ENCODE measurements around the gene ANGPT4. TPM values are rescaled to one million over a fixed set of nuclear protein-coding genes. Genes with fewer than 3 reads are reported as not detected.

The ANGPT4 gene
- polyA plus RNA-seq, 4 donors = 0.01 to 0.70 TPM; not detected in 2

DNA sequence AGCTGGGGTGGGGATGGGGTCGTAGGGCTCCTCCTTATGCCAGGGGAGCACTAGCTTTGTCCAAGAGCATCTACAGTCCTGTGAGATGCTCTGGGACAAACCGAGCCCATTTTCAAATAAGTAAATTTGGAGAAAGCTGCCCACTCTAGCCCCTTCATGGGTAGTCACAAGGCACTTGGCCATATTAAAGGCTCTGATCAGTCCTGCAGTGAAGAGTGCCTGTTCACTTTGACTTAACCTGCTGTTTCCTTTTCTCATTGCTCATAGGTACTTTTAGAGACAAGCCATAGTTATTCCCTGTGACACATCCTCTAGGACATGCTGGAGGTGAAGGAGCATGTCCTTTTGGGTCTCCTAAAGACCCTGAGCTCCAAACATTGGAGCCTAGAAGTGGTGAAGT is 44.2 kb downstream of the ANGPT4 start:
- no peak overlapping the region for H3K27ac ChIP-seq (ENCODE audit: low read depth in 1 of 3, low read length in 2 of 3)
- 51 to 68% (median 64%) methylated on average over 2 of the region's 2 CpGs for WGBS, 3 donors
- no peaks in the 10 kb centered on the region for H3K27me3 ChIP-seq (ENCODE audit: control insufficient read depth in 3 of 3, insufficient read depth in 3 of 3, low read length in 3 of 3)
- no peaks in the 10 kb centered on the region for H3K36me3 ChIP-seq (ENCODE audit: control insufficient read depth in 3 of 3, insufficient read depth in 2 of 3, low read depth in 1 of 3, low read length in 3 of 3)
- no peak overlapping the region for H3K4me3 ChIP-seq (ENCODE audit: low read depth in 1 of 3, low read length in 3 of 3)
- no peak for FAIRE-seq
- H3K4me1 ChIP-seq (ENCODE audit: control insufficient read depth in 3 of 3, insufficient read depth in 2 of 3, low read depth in 1 of 3, low read length in 2 of 3) = no peaks in the 10 kb centered on the region
- H3K9me3 ChIP-seq (ENCODE audit: control insufficient read depth in 2 of 2, insufficient read depth in 1 of 2, low read depth in 1 of 2, low read length in 1 of 2) = no peaks in the 10 kb centered on the region
- DNase-seq = no peak

DNA sequence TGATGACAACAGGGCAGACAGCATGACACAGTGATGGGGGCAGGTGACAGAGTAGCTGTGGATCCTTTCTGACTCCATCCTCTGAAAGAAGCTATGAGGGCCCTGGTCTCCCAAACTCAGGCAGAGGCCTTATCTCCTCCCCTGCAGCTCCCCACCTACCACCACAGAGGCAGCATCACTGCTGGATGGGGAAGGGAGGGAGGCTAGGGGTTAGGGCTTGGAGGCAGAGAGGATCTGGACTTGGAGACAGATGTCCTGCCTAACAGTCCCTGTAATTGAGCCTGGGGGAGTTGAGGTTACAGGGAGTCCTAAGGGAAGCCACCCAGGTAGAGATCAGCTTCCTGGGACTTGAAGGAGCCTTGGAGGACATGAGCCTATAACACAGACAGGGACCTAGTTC is 44.7 kb downstream of the ANGPT4 start:
- H3K4me3 ChIP-seq (ENCODE audit: low read depth in 1 of 3, low read length in 3 of 3) = no peak overlapping the region
- DNase-seq (no peak), FAIRE-seq (no peak)
- no peaks in the 10 kb centered on the region for H3K4me1 ChIP-seq (ENCODE audit: control insufficient read depth in 3 of 3, insufficient read depth in 2 of 3, low read depth in 1 of 3, low read length in 2 of 3)
- H3K27me3 ChIP-seq (ENCODE audit: control insufficient read depth in 3 of 3, insufficient read depth in 3 of 3, low read length in 3 of 3) = no peaks in the 10 kb centered on the region
- H3K36me3 ChIP-seq (ENCODE audit: control insufficient read depth in 3 of 3, insufficient read depth in 2 of 3, low read depth in 1 of 3, low read length in 3 of 3) = no peaks in the 10 kb centered on the region
- H3K9me3 ChIP-seq (ENCODE audit: control insufficient read depth in 2 of 2, insufficient read depth in 1 of 2, low read depth in 1 of 2, low read length in 1 of 2) = no peaks in the 10 kb centered on the region
- no peak overlapping the region for H3K27ac ChIP-seq (ENCODE audit: low read depth in 1 of 3, low read length in 2 of 3)

DNA sequence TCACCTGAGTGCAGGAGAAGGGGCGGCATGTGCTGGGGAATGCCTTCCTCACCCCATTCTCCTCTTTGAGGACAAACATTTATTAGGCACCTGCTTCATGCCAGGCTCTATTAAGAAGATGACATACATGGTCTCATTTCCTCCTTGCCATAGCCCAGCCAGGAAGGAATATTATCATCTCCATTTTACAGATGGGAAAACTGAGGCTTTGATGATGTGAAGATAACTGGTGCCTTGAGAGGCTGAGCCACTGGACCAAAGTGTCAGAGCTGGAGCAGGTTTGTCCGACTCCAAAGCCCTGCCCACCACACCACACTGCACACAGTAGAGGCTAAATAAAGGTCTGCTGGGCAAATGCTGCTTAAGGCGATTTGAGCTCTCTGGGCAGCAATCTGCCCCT is 45.4 kb downstream of the ANGPT4 start:
- Histone ChIP-seq H3K27ac (ENCODE audit: low read depth in 1 of 3, low read length in 2 of 3) (no peak overlapping the region), H3K4me3 (ENCODE audit: low read depth in 1 of 3, low read length in 3 of 3) (no peak overlapping the region), H3K36me3 (ENCODE audit: control insufficient read depth in 3 of 3, insufficient read depth in 2 of 3, low read depth in 1 of 3, low read length in 3 of 3) (no peaks in the 10 kb centered on the region), H3K4me1 (ENCODE audit: control insufficient read depth in 3 of 3, insufficient read depth in 2 of 3, low read depth in 1 of 3, low read length in 2 of 3) (no peaks in the 10 kb centered on the region), H3K27me3 (ENCODE audit: control insufficient read depth in 3 of 3, insufficient read depth in 3 of 3, low read length in 3 of 3) (no peaks in the 10 kb centered on the region), H3K9me3 (ENCODE audit: control insufficient read depth in 2 of 2, insufficient read depth in 1 of 2, low read depth in 1 of 2, low read length in 1 of 2) (no peaks in the 10 kb centered on the region)
- WGBS, 3 donors = 72 to 86% (median 78%) methylated on average over 3 of the region's 3 CpGs
- FAIRE-seq (no peak), DNase-seq (no peak)

DNA sequence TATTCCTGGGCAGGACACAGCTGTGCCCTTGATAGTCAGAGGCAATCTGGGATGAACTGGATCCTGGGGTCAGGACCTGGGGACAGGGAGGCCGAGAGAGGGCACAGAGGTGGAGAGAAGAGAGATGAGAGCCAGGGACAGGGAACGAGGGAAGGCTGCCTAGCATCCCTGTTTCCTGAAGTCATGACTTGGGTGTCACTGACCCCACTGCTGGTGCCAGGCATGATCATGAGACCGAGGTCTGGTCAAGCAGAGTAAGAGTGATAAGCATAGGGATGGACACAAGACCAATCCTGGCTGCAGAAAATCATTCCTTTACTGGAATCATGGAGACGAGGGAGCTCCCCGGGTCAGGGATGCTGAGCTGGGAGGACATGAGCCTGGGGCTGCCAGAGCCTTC is 46.5 kb downstream of the ANGPT4 start:
- Histone ChIP-seq H3K36me3 (ENCODE audit: control insufficient read depth in 3 of 3, insufficient read depth in 2 of 3, low read depth in 1 of 3, low read length in 3 of 3) (no peaks in the 10 kb centered on the region), H3K9me3 (ENCODE audit: control insufficient read depth in 2 of 2, insufficient read depth in 1 of 2, low read depth in 1 of 2, low read length in 1 of 2) (no peaks in the 10 kb centered on the region), H3K4me3 (ENCODE audit: low read depth in 1 of 3, low read length in 3 of 3) (no peak overlapping the region), H3K27me3 (ENCODE audit: control insufficient read depth in 3 of 3, insufficient read depth in 3 of 3, low read length in 3 of 3) (no peaks in the 10 kb centered on the region), H3K27ac (ENCODE audit: low read depth in 1 of 3, low read length in 2 of 3) (no peak overlapping the region), H3K4me1 (ENCODE audit: control insufficient read depth in 3 of 3, insufficient read depth in 2 of 3, low read depth in 1 of 3, low read length in 2 of 3) (no peaks in the 10 kb centered on the region)
- FAIRE-seq (no peak), DNase-seq (no peak)
- 60 to 73% (median 62%) methylated on average over 5 of the region's 5 CpGs for WGBS, 3 donors

DNA sequence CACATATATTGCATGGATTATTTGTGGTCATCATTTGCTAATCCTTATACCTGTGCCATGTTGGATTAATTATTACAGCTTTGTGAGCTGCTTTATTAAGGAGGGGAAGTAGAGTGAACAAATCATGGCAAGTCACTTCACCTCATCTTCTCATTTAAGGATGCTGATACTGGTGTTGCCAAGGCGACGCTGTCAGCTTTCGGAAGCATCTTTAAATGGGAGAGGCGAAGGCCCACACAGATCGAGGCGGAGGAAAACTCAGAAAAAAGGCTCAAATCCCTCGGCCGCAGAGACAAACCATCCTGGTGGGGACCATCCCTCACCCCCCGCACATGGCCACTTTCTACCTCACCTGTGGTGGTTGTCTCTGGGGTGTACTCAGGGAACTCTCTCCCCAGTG is 47.9 kb downstream of the ANGPT4 start:
- H3K9me3 ChIP-seq (ENCODE audit: control insufficient read depth in 2 of 2, insufficient read depth in 1 of 2, low read depth in 1 of 2, low read length in 1 of 2) = no peaks in the 10 kb centered on the region
- H3K4me1 ChIP-seq (ENCODE audit: control insufficient read depth in 3 of 3, insufficient read depth in 2 of 3, low read depth in 1 of 3, low read length in 2 of 3) = no peaks in the 10 kb centered on the region
- H3K36me3 ChIP-seq (ENCODE audit: control insufficient read depth in 3 of 3, insufficient read depth in 2 of 3, low read depth in 1 of 3, low read length in 3 of 3) = no peaks in the 10 kb centered on the region
- 89 to 95% (median 92%) methylated on average over 9 of the region's 9 CpGs for WGBS, 3 donors
- H3K27me3 ChIP-seq (ENCODE audit: control insufficient read depth in 3 of 3, insufficient read depth in 3 of 3, low read length in 3 of 3) = no peaks in the 10 kb centered on the region
- H3K27ac ChIP-seq (ENCODE audit: low read depth in 1 of 3, low read length in 2 of 3) = no peak overlapping the region
- DNase-seq (no peak), FAIRE-seq (no peak)
- H3K4me3 ChIP-seq (ENCODE audit: low read depth in 1 of 3, low read length in 3 of 3) = no peak overlapping the region

DNA sequence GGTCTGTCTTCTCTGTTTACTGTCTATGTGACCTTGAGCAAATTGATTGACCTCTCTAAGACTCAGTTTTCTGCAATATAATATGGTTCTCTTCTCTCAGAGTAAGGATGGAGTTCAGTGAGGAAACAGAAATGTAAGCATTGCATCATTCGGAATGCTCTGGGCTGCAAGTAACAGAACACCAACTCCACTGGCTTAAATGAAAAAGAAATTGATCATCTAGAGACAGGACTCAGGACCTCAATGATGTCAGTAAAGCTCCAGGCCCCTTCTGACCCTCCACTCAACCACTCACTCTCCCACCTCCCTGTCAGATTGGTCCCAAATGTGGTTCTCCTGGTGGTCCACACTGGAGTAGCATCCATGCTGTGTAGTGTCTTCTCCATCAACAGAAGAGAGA is 50.7 kb downstream of the ANGPT4 start:
- H3K4me1 ChIP-seq (ENCODE audit: control insufficient read depth in 3 of 3, insufficient read depth in 2 of 3, low read depth in 1 of 3, low read length in 2 of 3) = no peaks in the 10 kb centered on the region
- WGBS, 3 donors = 94 to 100% (median 96%) methylated on average over 1 of the region's 1 CpG
- H3K36me3 ChIP-seq (ENCODE audit: control insufficient read depth in 3 of 3, insufficient read depth in 2 of 3, low read depth in 1 of 3, low read length in 3 of 3) = no peaks in the 10 kb centered on the region
- FAIRE-seq (no peak), DNase-seq (no peak)
- H3K27me3 ChIP-seq (ENCODE audit: control insufficient read depth in 3 of 3, insufficient read depth in 3 of 3, low read length in 3 of 3) = no peaks in the 10 kb centered on the region
- no peak overlapping the region for H3K27ac ChIP-seq (ENCODE audit: low read depth in 1 of 3, low read length in 2 of 3)
- no peaks in the 10 kb centered on the region for H3K9me3 ChIP-seq (ENCODE audit: control insufficient read depth in 2 of 2, insufficient read depth in 1 of 2, low read depth in 1 of 2, low read length in 1 of 2)
- no peak overlapping the region for H3K4me3 ChIP-seq (ENCODE audit: low read depth in 1 of 3, low read length in 3 of 3)

DNA sequence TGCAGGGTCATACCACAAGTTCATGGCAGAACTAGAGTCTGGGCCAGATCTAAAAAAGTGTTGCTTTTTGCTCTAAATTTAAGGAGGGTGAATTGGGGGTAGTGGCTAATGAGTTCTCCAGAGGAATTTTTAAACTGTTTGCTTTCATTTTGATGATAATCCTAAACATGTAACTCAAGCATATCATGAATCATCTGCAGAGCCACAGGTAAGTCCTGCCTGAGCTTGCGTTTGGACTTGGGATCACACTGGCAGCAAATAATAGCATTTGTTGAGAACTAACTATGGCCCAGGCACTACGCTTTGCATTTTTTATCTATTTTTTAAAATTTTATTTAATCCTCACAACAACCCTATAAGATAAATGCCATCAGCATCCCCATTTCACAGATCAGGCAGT is 55.2 kb downstream of the ANGPT4 start:
- Histone ChIP-seq H3K9me3 (ENCODE audit: control insufficient read depth in 2 of 2, insufficient read depth in 1 of 2, low read depth in 1 of 2, low read length in 1 of 2) (no peaks in the 10 kb centered on the region), H3K4me3 (ENCODE audit: low read depth in 1 of 3, low read length in 3 of 3) (no peak overlapping the region), H3K36me3 (ENCODE audit: control insufficient read depth in 3 of 3, insufficient read depth in 2 of 3, low read depth in 1 of 3, low read length in 3 of 3) (peaks cover 0 to 2% (median 0%) of the 10 kb centered on the region in 3 donors), H3K27ac (ENCODE audit: low read depth in 1 of 3, low read length in 2 of 3) (no peak overlapping the region), H3K27me3 (ENCODE audit: control insufficient read depth in 3 of 3, insufficient read depth in 3 of 3, low read length in 3 of 3) (no peaks in the 10 kb centered on the region), H3K4me1 (ENCODE audit: control insufficient read depth in 3 of 3, insufficient read depth in 2 of 3, low read depth in 1 of 3, low read length in 2 of 3) (no peaks in the 10 kb centered on the region)
- FAIRE-seq (no peak), DNase-seq (no peak)
- WGBS, 3 donors = 94 to 100% (median 97%) methylated on average over 2 of the region's 2 CpGs

DNA sequence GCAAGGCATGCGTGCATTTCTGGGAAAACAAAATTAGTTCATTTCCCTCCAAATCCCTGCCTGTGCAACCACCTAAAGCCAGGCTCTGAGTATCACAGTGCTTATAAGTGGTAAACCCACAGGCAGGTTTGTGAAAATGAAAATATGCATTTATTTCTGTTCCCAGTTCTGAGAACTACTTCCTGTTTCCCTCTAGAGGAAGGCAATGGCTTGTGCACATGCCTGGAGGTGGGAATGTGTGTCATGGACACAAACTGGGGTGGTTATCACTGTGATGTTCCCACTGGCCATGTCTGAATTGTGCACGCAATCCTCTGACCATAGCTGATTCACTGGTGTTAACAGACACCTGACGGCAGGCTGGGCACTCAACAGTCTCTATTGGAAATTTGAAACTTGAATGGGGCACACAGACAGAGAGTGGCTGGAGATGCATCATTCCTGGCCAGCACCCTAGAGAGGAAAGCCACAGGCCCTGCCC is 56.3 kb downstream of the ANGPT4 start:
- H3K27me3 ChIP-seq (ENCODE audit: control insufficient read depth in 3 of 3, insufficient read depth in 3 of 3, low read length in 3 of 3) = no peaks in the 10 kb centered on the region
- H3K9me3 ChIP-seq (ENCODE audit: control insufficient read depth in 2 of 2, insufficient read depth in 1 of 2, low read depth in 1 of 2, low read length in 1 of 2) = no peaks in the 10 kb centered on the region
- H3K27ac ChIP-seq (ENCODE audit: low read depth in 1 of 3, low read length in 2 of 3) = no peak overlapping the region
- no peaks in the 10 kb centered on the region for H3K4me1 ChIP-seq (ENCODE audit: control insufficient read depth in 3 of 3, insufficient read depth in 2 of 3, low read depth in 1 of 3, low read length in 2 of 3)
- H3K36me3 ChIP-seq (ENCODE audit: control insufficient read depth in 3 of 3, insufficient read depth in 2 of 3, low read depth in 1 of 3, low read length in 3 of 3) = peaks cover 0 to 2% (median 0%) of the 10 kb centered on the region in 3 donors
- FAIRE-seq = no peak
- no peak overlapping the region for H3K4me3 ChIP-seq (ENCODE audit: low read depth in 1 of 3, low read length in 3 of 3)
- 57 to 60% (median 57%) methylated on average over 3 of the region's 3 CpGs for WGBS, 3 donors
- DNase-seq = no peak

DNA sequence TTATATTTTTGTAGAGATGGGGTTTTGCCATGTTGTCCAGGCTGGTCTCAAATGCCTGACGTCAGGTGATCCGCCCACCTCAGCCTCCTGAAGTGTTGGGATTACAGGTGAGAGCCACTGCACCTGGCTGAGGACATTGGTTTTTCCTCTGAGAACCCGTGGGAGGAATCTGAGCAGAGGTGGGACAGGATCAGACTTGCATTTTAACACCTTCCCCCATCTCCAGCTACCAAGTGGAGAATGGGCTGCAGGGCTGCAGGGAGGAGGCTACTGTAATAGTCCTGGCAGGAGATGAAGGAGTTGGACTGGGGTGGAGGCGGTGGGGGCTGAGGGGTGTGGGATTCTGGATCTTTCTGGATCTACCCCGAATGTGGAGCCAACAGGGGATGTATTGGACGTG is 58.1 kb downstream of the ANGPT4 start:
- Histone ChIP-seq H3K4me1 (ENCODE audit: control insufficient read depth in 3 of 3, insufficient read depth in 2 of 3, low read depth in 1 of 3, low read length in 2 of 3) (no peaks in the 10 kb centered on the region), H3K9me3 (ENCODE audit: control insufficient read depth in 2 of 2, insufficient read depth in 1 of 2, low read depth in 1 of 2, low read length in 1 of 2) (no peaks in the 10 kb centered on the region), H3K4me3 (ENCODE audit: low read depth in 1 of 3, low read length in 3 of 3) (no peak overlapping the region), H3K36me3 (ENCODE audit: control insufficient read depth in 3 of 3, insufficient read depth in 2 of 3, low read depth in 1 of 3, low read length in 3 of 3) (peaks cover 0 to 2% (median 0%) of the 10 kb centered on the region in 3 donors), H3K27ac (ENCODE audit: low read depth in 1 of 3, low read length in 2 of 3) (no peak overlapping the region), H3K27me3 (ENCODE audit: control insufficient read depth in 3 of 3, insufficient read depth in 3 of 3, low read length in 3 of 3) (no peaks in the 10 kb centered on the region)
- DNase-seq = no peak
- WGBS, 3 donors = 81 to 85% (median 84%) methylated on average over 6 of the region's 6 CpGs
- FAIRE-seq = no peak
